Natural killer cell (primary cell): Measurements from ENCODE around the gene RALY. TPM values are rescaled to one million over a fixed set of nuclear protein-coding genes. Genes with fewer than 3 reads are reported as not detected.
A peak's percentile ranks its signal among the peaks of the same experiment; 100 is the strongest.

Experiments used
- ATAC-seq, 3 donors: fragments of 150-1000 bp in 2 of 3; fragments of 200-7000 bp in 1 of 3; cut with Tn5 transposase; 1 replicate in 1 of 3; 2 replicates in 2 of 3; pipeline ENCODE4 v1.10.0; 2021; ENCODE audit warnings: mild to moderate bottlenecking in 2 of 3, moderate library complexity in 2 of 3
- DNase-seq, 2 donors: peaks; one replicate each; pipeline versions ENCODE4 v3.0.0 to v3.0.0-alpha.2; 2013 to 2021; ENCODE audit warnings: mixed read lengths in 1 of 2
- H3K27ac ChIP-seq: one replicate; pipeline ENCODE4 v1.5.1; 2013; ENCODE audit warnings: mild to moderate bottlenecking, low read length
- H3K27me3 ChIP-seq: one replicate; pipeline ENCODE4 v1.6.1; 2013; ENCODE audit warnings: low read length; ENCODE audit not compliant: control insufficient read depth, insufficient read depth
- H3K36me3 ChIP-seq: one replicate; pipeline ENCODE4 v1.6.1; 2013; ENCODE audit warnings: low read length; ENCODE audit not compliant: control insufficient read depth, insufficient read depth
- H3K4me1 ChIP-seq: one replicate; pipeline ENCODE4 v1.6.1; 2013; ENCODE audit warnings: low read length; ENCODE audit not compliant: control insufficient read depth, insufficient read depth
- H3K4me3 ChIP-seq: one replicate; pipeline ENCODE4 v1.5.1; 2013; ENCODE audit warnings: low read length
- H3K9me3 ChIP-seq: one replicate; pipeline ENCODE4 v1.6.1; 2013; ENCODE audit warnings: low read length; ENCODE audit not compliant: control insufficient read depth, insufficient read depth
- H3K27ac Mint-ChIP-seq, 2 donors: one replicate each; pipeline ENCODE4 v1.8.0; 2022; ENCODE audit warnings: mild to moderate bottlenecking in 2 of 2, mixed read lengths in 2 of 2, moderate library complexity in 1 of 2
- H3K27me3 Mint-ChIP-seq, 2 donors: one replicate each; pipeline ENCODE4 v1.8.0; 2022; ENCODE audit warnings: low read depth in 2 of 2, mixed read lengths in 2 of 2
- H3K36me3 Mint-ChIP-seq: one replicate; pipeline ENCODE4 v1.8.0; 2022; ENCODE audit warnings: mixed read lengths
- H3K4me1 Mint-ChIP-seq, 2 donors: one replicate each; pipeline ENCODE4 v1.8.0; 2022; ENCODE audit warnings: mixed read lengths in 2 of 2
- H3K4me3 Mint-ChIP-seq: one replicate; pipeline ENCODE4 v1.8.0; 2022; ENCODE audit warnings: mild to moderate bottlenecking, moderate library complexity, mixed read lengths
- H3K9me3 Mint-ChIP-seq, 2 donors: one replicate each; pipeline ENCODE4 v1.8.0; 2022; ENCODE audit warnings: mixed read lengths in 2 of 2
- WGBS: methylation state at CpG from one replicate; pipeline ENCODE4 v1.1.7; 2013; ENCODE audit warnings: missing lambda C conversion rate; ENCODE audit not compliant: insufficient coverage; 5-methylcytosine and 5-hydroxymethylcytosine counted together
- intact Hi-C: fragments of 100-400 bp; cut with micrococcal nuclease; formaldehyde crosslinking; loops from one replicate; pipeline ENCODE4 v1.14.2; 2022
- total RNA-seq, 4 donors: library from RNA; stranded (reverse); fragments of 120-200 nt in 1 of 4; gene quantifications; one replicate each; pipeline versions ENCODE4 v1.2.3 to v1.2.4, GENCODE V29; 2013 to 2022
- TF ChIP-seq, protein P1 (sequence below): fragments of 200-600 bp; IDR thresholded peaks from one replicate; pipeline ENCODE4 v1.8.0; 2022; ENCODE audit warnings: antibody characterized with exemption

The RALY gene
- total RNA-seq, 3 donors from 2014 or later (not counting 1 experiment from before 2014, with no cell fraction given), result 194 to 204 (median 198) TPM

DNA sequence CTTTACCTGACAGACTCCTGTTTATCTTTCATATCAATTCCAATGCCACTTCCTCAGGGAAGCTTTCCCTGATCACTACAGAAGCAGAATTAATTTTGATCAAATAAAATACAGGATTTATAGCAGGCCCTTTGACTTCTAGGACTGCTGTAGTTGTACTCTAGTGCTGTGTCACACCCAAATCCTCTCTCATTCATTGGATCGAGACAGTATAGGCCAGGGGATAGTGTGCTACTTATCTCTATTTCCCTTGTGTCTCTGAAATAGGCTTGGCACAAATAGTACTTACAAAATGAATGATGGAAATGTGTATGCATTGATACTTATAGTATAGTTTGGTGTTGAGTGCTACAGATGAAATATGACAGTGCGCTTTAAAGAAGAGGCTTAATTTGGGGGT is 19.8 kb downstream of the RALY start:
- Mint-ChIP-seq H3K27ac (peak overlapping the region; percentile 6 to 86), H3K4me1 (peaks cover 91 to 92% of the 10 kb centered on the region in 2 donors), H3K36me3 (no peaks in the 10 kb centered on the region), H3K9me3 (no peaks in the 10 kb centered on the region), H3K4me3 (no peak overlapping the region), H3K27me3 (no peaks in the 10 kb centered on the region)
- TF ChIP-seq, protein P1, sequence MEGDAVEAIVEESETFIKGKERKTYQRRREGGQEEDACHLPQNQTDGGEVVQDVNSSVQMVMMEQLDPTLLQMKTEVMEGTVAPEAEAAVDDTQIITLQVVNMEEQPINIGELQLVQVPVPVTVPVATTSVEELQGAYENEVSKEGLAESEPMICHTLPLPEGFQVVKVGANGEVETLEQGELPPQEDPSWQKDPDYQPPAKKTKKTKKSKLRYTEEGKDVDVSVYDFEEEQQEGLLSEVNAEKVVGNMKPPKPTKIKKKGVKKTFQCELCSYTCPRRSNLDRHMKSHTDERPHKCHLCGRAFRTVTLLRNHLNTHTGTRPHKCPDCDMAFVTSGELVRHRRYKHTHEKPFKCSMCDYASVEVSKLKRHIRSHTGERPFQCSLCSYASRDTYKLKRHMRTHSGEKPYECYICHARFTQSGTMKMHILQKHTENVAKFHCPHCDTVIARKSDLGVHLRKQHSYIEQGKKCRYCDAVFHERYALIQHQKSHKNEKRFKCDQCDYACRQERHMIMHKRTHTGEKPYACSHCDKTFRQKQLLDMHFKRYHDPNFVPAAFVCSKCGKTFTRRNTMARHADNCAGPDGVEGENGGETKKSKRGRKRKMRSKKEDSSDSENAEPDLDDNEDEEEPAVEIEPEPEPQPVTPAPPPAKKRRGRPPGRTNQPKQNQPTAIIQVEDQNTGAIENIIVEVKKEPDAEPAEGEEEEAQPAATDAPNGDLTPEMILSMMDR, result no peak
- no peak for DNase-seq
- H3K4me3 ChIP-seq, result no peak overlapping the region
- intact Hi-C loops, result loop anchor here (5.0 kb wide), 1 partner anchor 34 kb away; no protein-coding TSS in a partner anchor
- no peak for ATAC-seq
- H3K4me1 ChIP-seq, result peaks cover 45% of the 10 kb centered on the region
- H3K27me3 ChIP-seq, result no peaks in the 10 kb centered on the region
- no peaks in the 10 kb centered on the region for H3K36me3 ChIP-seq
- H3K27ac ChIP-seq, result no peak overlapping the region
- H3K9me3 ChIP-seq, result no peaks in the 10 kb centered on the region
- 90% methylated on average over 2 of the region's 2 CpGs for WGBS

DNA sequence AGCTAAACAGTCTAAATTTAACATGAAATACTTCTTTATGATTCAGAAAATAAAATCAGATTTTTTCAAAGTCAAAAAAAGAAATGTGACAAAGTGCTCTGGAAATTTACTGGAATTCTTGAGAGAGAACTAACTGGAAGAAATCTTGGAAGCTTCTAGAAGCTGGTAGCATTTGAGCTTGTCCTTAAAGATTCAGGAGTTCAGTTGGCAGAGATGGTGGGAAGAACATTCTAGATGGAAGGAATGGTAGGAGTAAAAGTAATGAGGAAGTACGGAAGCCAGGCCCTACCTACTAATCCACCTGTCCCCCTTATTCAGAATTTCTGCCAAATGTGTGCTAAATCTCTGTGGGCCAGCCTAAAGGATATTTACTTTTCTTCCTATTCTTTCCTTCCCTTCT is 21.2 kb downstream of the RALY start:
- Histone ChIP-seq H3K27ac (no peak overlapping the region), H3K27me3 (no peaks in the 10 kb centered on the region), H3K4me1 (peaks cover 41% of the 10 kb centered on the region), H3K9me3 (no peaks in the 10 kb centered on the region), H3K4me3 (no peak overlapping the region), H3K36me3 (no peaks in the 10 kb centered on the region)
- ATAC-seq, result no peak
- intact Hi-C loops, result loop anchor here (5.0 kb wide), 1 partner anchor 32 kb away; no protein-coding TSS in a partner anchor
- Mint-ChIP-seq H3K4me3 (no peak overlapping the region), H3K36me3 (no peaks in the 10 kb centered on the region), H3K27ac (peak overlapping the region; percentile 69 to 76), H3K9me3 (no peaks in the 10 kb centered on the region), H3K4me1 (peaks cover 84 to 88% of the 10 kb centered on the region in 2 donors), H3K27me3 (no peaks in the 10 kb centered on the region)
- WGBS, result 100% methylated on average over 1 of the region's 1 CpG
- DNase-seq, result no peak
- TF ChIP-seq, protein P1, result no peak

DNA sequence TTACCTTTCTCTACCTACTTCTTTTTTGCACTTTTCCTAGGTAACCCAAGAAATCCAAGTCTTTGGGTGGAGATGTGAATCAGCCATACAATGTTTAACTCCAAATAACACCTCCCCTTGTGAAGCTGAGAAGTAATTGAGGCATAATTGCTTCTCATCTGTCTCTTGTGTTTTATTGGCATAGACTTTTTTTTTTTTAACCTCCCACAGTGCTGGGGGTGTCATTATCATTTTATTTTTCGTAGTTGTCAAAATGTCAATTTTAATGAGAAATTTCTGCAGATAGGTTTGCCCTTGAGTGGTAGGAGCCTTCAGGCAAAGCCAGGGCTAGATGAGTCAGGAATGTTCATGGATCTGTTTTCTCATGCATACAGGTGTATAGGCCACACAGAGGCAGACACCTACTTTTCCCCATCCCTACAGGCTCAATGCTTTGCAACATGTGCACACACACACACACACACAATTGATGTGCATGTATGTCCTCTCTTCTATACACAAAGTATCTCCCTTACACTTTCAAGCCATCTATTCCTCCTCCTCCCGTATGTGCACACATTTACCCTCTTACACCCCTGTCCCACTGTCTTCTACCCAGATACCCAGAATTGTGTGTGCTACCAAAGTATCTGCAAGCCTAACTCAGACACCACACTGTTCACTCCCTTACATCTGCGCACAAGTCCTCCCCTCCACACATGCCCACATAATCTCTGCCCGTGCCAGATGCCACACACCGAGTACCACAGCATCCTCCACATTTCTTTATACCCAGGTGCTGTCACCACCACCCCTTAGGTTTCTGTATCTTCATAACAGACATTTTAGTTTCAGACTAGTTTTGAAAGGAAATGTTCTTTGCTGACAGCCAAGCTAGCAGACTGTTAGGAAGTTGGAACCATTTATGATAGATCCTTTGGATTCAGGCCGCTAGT is 22.0 kb downstream of the RALY start:
- DNase-seq (no peak), ATAC-seq (peak in 2 of 3 donors; percentile 33 to 35)
- Histone ChIP-seq H3K9me3 (no peaks in the 10 kb centered on the region), H3K36me3 (no peaks in the 10 kb centered on the region), H3K4me3 (no peak overlapping the region), H3K4me1 (peaks cover 35% of the 10 kb centered on the region), H3K27ac (no peak overlapping the region), H3K27me3 (no peaks in the 10 kb centered on the region)
- H3K4me1 Mint-ChIP-seq, result peaks cover 84 to 88% of the 10 kb centered on the region in 2 donors
- H3K27ac Mint-ChIP-seq, result peak overlapping the region; percentile 69 to 76
- H3K9me3 Mint-ChIP-seq, result no peaks in the 10 kb centered on the region
- WGBS, result 79% methylated on average over 6 of the region's 6 CpGs
- no peak overlapping the region for H3K4me3 Mint-ChIP-seq
- intact Hi-C loops, result no loop called here
- no peaks in the 10 kb centered on the region for H3K27me3 Mint-ChIP-seq
- no peaks in the 10 kb centered on the region for H3K36me3 Mint-ChIP-seq
- TF ChIP-seq, protein P1, result no peak
